GM12892 (cell line): ENCODE measurements around the gene SLC39A10.
"Not testable (repeated sequence)": the region's sequence is repeated elsewhere in the genome, so short reads cannot be mapped to it uniquely, and the experiment has no call there.

Source experiments
- DNase-seq: peaks from one replicate; pipeline ENCODE4 v3.0.0; 2011; ENCODE audit not compliant: insufficient read length
- FAIRE-seq: peaks from 2 replicates; lab custom pipeline; 2011; peaks lifted over from hg19 to GRCh38; lab: Jason Lieb, UNC
- POLR2A ChIP-seq: IDR thresholded peaks from 2 replicates; pipeline ENCODE4 v1.6.1; 2011; ENCODE audit warnings: low read depth, low read length, control low read depth
- POLR2AphosphoS5 ChIP-seq: IDR thresholded peaks from 2 replicates; pipeline ENCODE4 v1.6.1; 2011; ENCODE audit warnings: low read depth, low read length, control low read depth
- TAF1 ChIP-seq: IDR thresholded peaks from 2 replicates; pipeline ENCODE4 v1.6.1; 2011; ENCODE audit warnings: low read depth, mild to moderate bottlenecking, control low read depth, low read length, borderline replicate concordance

Gene SLC39A10

GRCh38 chr2:195632856-195633572 lies 24.0 kb upstream of the SLC39A10 start:
- DNase-seq (no peak), FAIRE-seq (no peak)
- TF ChIP-seq POLR2AphosphoS5 (no peak), POLR2A (no peak), TAF1 (no peak)

- no peak for TF ChIP-seq TAF1
- no peak for TF ChIP-seq POLR2AphosphoS5
- TF ChIP-seq POLR2A, result no peak
- DNase-seq, result no peak
- FAIRE-seq, result no peak
These were observed 23.5 kb upstream of the SLC39A10 start for GRCh38 chr2:195633573-195633870.

- no peak for TF ChIP-seq POLR2A
- TF ChIP-seq POLR2AphosphoS5, result no peak
- no peak for TF ChIP-seq TAF1
- DNase-seq (no peak), FAIRE-seq (no peak)
These were observed 23.1 kb upstream of the SLC39A10 start for GRCh38 chr2:195633974-195634373.

- FAIRE-seq (no peak), DNase-seq (no peak)
- TF ChIP-seq POLR2AphosphoS5, result no peak
These were observed 20.1 kb upstream of the SLC39A10 start for GRCh38 chr2:195636890-195637289.

- TF ChIP-seq TAF1 (no peak), POLR2AphosphoS5 (no peak), POLR2A (no peak)
- DNase-seq (no peak), FAIRE-seq (no peak)
These were observed 18.3 kb upstream of the SLC39A10 start for GRCh38 chr2:195638750-195639149.

GRCh38 chr2:195639238-195639858 lies 17.7 kb upstream of the SLC39A10 start:
- no peak for TF ChIP-seq POLR2A
- TF ChIP-seq POLR2AphosphoS5, result no peak
- no peak for TF ChIP-seq TAF1
- FAIRE-seq (no peak), DNase-seq (no peak)

- DNase-seq (no peak), FAIRE-seq (no peak)
- TF ChIP-seq POLR2A, result no peak
- TF ChIP-seq TAF1, result no peak
- TF ChIP-seq POLR2AphosphoS5, result no peak
These were observed 17.1 kb upstream of the SLC39A10 start for GRCh38 chr2:195639959-195640358.

- no peak for TF ChIP-seq TAF1
- TF ChIP-seq POLR2A, result no peak
- FAIRE-seq (no peak), DNase-seq (no peak)
These were observed 14.9 kb upstream of the SLC39A10 start for GRCh38 chr2:195642027-195642678.

GRCh38 chr2:195642679-195643068 lies 14.4 kb upstream of the SLC39A10 start:
- FAIRE-seq (no peak), DNase-seq (no peak)
- TF ChIP-seq TAF1 (no peak), POLR2AphosphoS5 (no peak), POLR2A (no peak)

- FAIRE-seq, DNase-seq: not testable (repeated sequence)
These were observed 12.3 kb upstream of the SLC39A10 start for GRCh38 chr2:195644708-195645107.

- no peak for DNase-seq
- TF ChIP-seq POLR2A (no peak), TAF1 (no peak), POLR2AphosphoS5 (no peak)
- no peak for FAIRE-seq
These were observed 11.6 kb upstream of the SLC39A10 start for GRCh38 chr2:195645413-195645812.

GRCh38 chr2:195646424-195646823 lies 10.6 kb upstream of the SLC39A10 start:
- FAIRE-seq (no peak), DNase-seq (no peak)
- TF ChIP-seq TAF1, result no peak
- TF ChIP-seq POLR2AphosphoS5, result no peak
- TF ChIP-seq POLR2A, result no peak

GRCh38 chr2:195647302-195647701 lies 9.7 kb upstream of the SLC39A10 start:
- FAIRE-seq (no peak), DNase-seq (no peak)
- TF ChIP-seq POLR2AphosphoS5 (no peak), TAF1 (no peak)

- not testable (repeated sequence) for FAIRE-seq, DNase-seq
These were observed 8.7 kb upstream of the SLC39A10 start for GRCh38 chr2:195648370-195648769.
